Retinal pigment epithelial cell (primary cell): Measurements from ENCODE around the gene SVIL.

Experiments
- DNase-seq: peaks from one replicate; pipeline ENCODE4 v3.0.0-alpha.2; 2010; ENCODE audit warnings: low read depth
- H3K4me3 ChIP-seq: 2 replicates; pipeline ENCODE4 v1.5.1; 2011; ENCODE audit warnings: mild to moderate bottlenecking, low read length, control low read depth, moderate library complexity
- CTCF ChIP-seq: conservative IDR thresholded peaks from 2 replicates; pipeline ENCODE4 v1.5.1; 2011; ENCODE audit warnings: low read depth, low read length, control low read depth, inconsistent platforms

Gene SVIL

GRCh38 chr10:29603223-29603896 is 31.4 kb downstream of the SVIL start:
- DNase-seq = no peak
- no peak for TF ChIP-seq CTCF
- no peak overlapping the region for H3K4me3 ChIP-seq

GRCh38 chr10:29600821-29601220 is 34.0 kb downstream of the SVIL start:
- no peak for TF ChIP-seq CTCF
- H3K4me3 ChIP-seq = no peak overlapping the region
- no peak for DNase-seq

- TF ChIP-seq CTCF = no peak
- no peak for DNase-seq
- H3K4me3 ChIP-seq = no peak overlapping the region
Observed at GRCh38 chr10:29600067-29600466, 34.7 kb downstream of the SVIL start.

- no peak for TF ChIP-seq CTCF
- H3K4me3 ChIP-seq = no peak overlapping the region
- no peak for DNase-seq
Observed at GRCh38 chr10:29598851-29599311, 35.9 kb downstream of the SVIL start.

- TF ChIP-seq CTCF = no peak
- no peak for DNase-seq
- H3K4me3 ChIP-seq = no peak overlapping the region
Observed at GRCh38 chr10:29596826-29597225, 37.9 kb downstream of the SVIL start.

- no peak overlapping the region for H3K4me3 ChIP-seq
- TF ChIP-seq CTCF = no peak
- DNase-seq = no peak
Observed at GRCh38 chr10:29596356-29596755, 38.4 kb downstream of the SVIL start.

GRCh38 chr10:29595636-29596225 is 39.0 kb downstream of the SVIL start:
- TF ChIP-seq CTCF = no peak
- no peak for DNase-seq
- no peak overlapping the region for H3K4me3 ChIP-seq
